ENCODE measurements around the gene SUMO4.

The SUMO4 gene

DNA sequence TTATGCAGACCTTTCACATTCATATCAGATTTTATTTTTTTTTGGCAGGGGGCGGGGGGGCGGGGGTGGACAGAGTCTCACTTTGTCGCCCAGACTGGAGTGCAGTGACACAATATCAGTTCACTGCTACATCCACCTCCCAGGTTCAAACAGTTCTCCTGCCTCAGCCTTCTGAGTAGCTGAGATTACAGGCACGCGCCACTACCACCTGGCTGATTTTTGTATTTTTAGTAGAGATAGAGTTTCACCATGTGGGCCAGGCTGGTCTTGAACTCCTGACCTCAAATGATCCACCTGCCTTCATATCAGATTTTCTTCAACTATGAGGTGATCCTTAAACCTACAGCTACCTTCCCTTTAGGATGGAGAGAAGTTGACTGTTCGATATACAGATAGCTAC is 8.0 kb upstream of the SUMO4 start:
- no peak for DNase-seq

DNA sequence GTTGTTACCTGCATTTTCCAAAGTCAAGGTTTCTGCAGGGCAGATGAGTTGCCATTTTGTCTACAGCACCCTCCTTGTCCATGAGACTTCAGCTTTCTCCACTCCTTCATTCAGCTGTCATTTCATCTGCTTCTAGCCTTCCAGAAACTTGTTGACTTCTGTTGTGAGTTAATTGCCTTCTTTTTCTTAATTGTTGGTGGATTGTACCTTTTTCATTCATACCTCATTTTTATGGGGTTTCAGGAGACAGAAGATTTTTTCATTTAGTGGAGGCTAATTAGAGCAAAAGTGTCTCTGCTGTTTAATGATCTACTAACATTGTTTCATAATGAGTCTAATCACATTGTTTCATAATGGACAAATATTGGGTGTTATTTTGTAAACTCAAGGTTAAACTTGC is 7.5 kb upstream of the SUMO4 start:
- no peak for DNase-seq

DNA sequence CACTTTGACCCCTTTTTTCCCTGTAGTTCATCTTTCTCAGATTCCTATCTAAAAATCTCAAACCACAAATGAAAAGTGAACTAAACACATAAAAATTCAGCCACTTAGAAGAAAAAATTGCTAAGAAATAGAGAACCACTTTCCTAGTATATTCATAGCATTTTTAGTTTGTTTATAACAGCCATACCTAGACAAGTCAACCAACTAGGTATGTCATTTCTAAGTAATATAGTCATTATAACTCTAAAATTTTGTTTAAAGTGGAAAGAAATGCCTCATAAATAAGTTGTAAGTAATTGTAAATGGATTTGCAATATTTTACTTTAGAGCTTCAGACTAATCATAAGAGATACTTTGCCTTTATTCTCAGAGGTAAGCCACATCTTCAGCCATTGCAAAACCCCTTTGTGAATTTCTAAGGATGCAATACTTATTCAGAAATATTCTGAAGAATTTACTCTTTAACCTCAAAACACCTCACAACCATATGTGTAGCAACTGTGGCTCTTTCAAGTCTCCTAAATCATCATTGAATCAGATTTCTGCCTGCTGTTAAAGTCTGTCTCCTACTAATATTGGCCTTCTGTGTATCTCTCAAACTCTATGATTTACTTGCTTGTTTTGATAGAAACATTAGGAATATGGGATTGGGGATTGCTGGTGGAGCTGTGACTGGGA is 6.9 kb upstream of the SUMO4 start:
- no peak for DNase-seq

DNA sequence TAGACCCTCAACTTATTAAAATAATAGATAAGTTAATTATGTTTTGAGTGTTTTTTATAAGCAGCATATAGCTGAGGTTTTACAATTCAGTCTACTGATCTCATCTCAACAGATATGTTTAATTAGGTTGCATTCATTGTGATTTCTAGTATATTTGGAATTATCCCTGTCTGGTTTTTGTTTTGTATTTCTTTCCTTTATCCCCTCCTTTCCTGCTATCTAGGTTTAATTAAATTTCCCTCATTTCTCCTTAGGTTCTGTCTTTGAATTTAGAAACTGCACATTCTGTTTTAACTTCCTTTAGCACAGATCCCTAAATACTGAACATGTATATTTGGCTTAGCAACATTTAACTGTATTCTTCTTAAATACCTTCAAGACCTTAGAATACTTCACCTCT is 4.9 kb upstream of the SUMO4 start:
- no peak for DNase-seq

DNA sequence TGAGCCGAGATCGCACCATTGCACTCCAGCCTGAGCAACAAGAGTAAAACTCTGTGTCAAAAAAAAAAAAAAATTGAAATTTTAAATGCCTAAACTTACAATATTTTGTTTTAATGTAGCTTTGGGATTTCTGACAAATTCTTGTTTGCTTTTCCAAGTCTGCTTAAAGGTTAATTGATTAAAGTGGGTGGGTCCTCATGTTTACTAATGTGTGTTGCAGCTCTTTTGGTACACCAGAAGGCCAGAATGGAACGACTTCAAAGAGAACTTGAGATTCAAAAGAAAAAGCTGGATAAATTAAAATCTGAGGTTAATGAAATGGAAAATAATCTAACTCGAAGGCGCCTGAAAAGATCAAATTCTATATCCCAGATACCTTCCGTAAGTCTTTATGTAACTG is 2.7 kb upstream of the SUMO4 start:
- DNase-seq: no peak

DNA sequence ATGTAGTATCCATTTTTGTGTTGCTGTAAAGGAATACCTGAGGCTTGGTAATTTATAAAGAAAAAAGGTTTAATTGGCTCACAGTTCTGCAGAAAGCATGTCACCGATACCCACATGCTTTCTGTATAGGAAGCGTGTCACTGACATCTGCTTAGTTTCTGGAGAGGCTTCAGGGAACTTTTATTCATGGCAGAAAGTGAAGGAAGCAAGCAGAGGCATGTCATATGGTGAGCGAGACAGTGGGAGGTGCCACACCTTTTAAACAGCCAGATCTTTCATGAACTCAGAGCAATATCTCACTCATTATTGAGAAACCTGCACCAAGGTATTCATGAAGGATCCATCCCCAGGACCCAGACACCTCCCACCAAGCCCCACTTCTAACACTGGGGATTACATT is 3.5 kb downstream of the SUMO4 start:
- DNase-seq: no peak

DNA sequence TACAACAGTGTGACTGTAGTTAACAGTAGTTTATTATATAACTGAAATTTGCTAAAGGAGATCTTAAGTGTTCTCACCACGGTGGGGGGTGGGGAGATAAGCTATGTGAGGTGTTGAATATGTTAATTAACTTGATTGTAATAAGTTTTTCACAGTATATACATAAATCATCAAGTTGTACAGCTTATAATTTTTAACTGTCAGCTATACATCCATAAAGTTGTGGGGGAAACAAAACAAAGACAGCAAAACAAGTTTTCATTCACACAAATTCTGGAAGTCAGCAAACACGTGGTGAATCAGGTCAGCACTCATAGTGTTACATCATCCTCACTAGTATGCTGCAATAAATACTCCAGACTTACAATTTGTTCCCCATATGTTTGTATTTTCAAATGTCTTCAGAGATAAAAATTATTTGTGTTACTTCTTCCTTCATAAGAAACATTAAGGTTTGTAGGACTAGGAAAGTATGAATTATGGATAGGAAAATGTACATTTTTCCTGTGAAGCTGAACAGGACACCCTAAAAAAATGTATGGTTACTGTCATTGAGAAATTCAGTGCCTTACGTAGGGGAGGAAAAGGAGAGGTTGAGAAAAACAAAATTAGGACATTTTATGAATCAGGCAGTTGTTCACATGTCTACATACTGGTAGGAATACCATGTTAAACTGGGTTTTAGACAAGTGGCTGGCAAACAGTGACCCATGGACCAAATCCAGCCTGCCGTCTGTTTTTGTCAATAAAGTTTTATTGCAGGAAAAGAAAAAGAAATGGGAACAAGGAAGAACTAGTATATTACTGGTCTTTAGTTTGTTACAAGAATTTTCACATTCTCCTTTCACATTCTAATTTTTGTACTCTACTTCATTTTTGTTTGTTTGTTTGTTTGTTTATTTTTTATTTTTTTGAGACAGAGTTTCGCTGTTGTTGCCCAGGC is 6.0 kb downstream of the SUMO4 start:
- DNase-seq: no peak

DNA sequence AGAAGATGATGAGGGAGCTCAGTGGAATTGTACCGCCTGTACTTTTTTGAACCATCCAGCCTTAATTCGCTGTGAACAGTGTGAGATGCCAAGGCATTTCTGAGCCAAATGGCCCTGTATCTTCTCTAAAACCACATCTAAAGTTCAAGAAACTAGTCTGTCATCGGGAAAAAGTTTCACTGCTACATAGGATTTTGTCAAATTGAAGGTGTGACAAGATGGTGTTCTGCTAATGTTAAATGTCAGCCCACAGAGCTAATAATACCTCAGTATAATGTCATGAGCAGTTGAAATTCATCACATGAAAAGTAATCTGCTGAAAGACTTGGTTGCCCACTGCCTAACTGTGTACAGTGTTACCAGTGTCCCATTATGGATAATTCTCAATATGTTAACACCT is 9.6 kb downstream of the SUMO4 start:
- no peak for DNase-seq

DNA sequence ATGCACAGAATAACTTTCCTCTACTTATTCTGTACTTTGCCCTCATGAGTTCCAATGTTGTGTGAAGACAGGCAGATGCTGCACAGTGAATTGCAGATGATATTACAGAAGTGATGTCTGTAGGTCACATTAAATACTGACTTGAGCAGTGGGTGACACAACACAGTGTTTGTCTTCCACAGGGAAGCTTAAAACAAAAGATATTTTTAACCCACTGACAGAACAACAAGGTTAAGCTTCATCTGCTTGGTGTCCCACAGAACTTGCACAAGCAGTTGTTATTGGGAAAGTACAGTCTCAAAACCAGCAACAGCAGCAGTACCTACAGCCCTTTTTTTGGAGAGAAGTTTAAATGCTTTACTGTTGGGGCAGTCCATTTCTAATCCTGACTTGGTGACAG is 10.5 kb downstream of the SUMO4 start:
- no peak for DNase-seq

DNA sequence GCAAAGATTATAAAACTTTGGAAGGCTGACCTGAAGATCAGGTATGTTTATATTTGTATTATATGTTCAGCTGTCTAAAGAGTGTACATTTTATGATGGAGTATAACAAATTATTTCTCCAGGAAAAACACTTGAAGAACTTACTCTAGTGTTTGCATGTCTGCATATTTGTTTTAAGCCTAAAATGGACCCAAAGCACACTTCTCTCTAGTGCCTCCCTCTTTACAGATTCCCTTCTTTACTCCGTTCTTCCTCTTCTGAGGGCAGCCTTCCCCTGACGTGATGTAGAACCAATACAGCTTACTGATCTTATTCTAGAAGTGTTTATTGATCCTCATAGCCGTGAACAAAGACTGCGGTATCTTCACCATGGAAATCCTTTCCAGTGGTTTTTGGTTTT is 13.9 kb downstream of the SUMO4 start:
- no peak for DNase-seq

DNA sequence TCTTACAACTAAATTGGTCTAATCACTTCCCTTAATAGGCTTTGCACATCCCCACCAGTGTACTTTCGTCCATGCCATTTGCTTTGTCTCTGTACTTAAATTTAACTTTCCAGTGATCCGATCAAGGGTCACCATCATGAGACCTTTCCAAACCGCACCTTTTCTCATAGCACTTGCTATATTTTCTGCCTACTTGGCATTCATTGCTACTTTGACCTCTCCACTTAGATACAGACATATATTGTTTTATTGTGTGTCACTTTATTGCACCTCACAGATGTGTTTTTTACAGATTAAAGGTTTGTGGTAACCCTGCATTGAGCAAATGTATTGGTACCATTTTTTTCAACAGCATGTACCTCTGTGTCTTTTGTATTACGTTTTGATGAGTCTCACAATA is 14.8 kb downstream of the SUMO4 start:
- DNase-seq: no peak

DNA sequence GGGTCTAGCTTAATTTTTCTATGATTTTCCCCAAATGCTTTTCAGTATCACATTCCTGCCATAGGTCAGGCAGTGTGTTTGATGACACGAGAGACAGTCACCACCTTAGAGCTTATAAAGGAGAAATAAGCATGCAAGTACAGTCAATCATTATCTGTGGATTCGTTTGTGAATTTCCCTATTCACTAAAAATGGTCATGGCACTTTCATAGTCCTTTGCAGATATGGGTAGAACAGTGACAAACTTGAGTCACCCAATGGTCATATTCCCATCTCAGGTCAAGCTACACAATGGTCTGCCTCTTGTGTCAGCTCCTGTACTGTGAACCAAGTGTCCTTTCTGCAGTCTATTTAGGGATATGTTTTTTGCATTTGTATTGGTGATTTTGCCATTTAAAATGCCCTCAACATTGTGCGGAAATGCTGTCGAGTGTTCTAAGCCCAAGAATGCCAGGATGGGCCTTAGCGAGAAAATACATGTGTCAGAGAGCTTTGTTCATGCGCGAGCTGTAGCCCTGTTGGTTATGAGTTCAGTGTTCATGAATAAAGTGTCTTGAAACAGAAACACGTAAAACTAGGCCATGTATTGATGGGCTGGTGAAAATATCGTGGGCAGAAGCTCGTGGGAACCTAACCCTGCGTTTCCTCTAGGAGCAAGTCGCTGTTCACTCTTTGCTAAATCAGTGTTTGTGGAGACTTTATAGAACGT is 19.8 kb downstream of the SUMO4 start:
- DNase-seq: no peak

DNA sequence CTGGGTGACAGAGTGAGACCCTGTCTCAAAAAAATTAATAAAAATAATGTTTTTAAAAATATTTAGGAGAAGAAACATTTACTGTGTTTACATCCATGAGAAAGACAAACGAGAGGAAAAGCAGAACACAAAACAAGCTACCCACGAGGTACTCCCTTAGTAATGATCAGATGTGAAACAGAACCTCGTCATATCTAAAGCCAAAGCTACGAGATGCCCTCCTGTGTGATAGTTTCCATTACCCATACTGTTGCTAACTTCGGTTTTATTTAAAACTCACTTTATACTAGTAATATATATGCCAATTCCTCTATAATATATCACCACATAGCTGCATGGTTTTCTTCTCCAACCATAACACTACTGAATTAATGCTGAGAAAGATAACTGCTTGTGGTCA is 21.1 kb downstream of the SUMO4 start:
- no peak for DNase-seq

DNA sequence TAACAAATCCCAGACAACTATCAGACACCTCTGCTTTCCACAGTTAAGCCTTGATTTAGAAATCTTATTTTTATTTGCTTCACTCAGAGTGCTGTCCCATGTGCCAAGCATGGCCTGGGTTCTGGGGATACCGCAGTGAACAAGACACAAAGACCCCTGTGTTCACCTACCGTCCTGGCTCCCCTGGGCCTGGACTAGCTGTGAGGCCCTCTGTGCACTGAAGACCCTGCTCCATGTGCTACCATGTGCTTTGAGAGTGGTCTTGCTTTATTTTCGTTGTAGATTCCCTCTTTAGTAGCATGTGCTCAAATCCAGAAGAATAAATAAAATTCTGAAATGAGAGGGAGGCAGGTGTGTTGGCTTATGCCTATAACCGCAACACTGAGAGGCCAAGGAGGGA is 22.5 kb downstream of the SUMO4 start:
- DNase-seq: no peak

DNA sequence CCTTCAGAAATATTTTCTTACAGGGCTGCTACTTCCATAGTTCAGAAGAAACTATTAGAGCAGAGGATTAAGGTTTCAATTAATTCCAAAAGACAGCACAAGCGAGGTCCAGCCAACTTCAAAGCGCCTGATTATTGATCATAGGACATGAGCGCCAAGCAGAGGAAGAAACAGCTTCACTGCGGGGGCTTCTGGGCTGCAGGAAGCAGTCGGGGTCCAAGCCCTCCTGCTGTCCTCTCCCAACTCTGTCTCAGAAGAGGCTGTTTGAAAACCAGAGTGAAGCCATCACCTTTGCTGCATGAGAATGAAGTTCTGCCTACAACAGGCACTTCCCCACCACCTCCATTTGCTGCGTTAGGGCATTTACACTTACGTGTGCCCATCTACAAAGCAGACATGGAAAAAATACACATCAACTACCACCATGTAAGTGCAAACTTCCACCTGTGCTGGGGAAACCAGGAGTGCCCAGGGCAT is 23.9 kb downstream of the SUMO4 start:
- peak; percentile 50 for DNase-seq

DNA sequence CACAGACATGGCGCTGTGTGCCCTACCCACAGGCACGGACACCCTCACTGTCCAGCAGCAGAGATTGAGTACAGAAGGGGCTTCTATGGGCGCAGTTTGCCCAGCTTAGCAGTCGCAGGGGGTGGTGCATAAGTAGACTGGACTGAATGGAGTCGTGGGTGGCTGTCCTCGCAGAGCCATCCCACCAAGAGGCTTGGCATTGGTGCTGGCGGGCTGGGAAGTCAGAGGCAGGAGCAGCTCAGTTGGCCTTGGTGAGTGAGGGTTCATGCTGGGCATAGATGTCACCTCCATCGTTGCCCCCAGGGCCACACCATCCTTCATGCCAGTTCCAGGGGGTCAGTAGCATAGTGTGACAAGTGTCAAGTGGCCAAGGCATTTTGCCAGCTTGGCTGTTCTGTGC is 25.2 kb downstream of the SUMO4 start:
- no peak for DNase-seq

DNA sequence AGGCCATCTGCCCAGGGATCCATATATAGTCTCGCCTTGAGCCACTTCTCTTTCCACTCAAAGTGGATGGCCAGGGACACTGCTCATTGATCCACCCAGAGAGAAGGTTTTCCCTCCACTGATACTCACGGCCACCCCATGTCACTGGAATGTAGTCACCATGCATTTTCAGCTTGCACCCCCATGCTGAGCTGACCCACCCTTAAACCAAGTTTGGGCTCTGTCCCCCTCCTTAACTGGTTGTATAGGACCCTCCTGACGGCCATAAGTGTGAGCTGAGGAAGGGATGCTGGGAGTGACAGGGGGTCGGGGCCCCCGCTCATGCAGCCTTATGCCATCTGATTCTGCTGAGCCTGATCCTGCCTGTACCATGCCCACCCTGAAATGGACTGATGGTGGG is 25.7 kb downstream of the SUMO4 start:
- no peak for DNase-seq

DNA sequence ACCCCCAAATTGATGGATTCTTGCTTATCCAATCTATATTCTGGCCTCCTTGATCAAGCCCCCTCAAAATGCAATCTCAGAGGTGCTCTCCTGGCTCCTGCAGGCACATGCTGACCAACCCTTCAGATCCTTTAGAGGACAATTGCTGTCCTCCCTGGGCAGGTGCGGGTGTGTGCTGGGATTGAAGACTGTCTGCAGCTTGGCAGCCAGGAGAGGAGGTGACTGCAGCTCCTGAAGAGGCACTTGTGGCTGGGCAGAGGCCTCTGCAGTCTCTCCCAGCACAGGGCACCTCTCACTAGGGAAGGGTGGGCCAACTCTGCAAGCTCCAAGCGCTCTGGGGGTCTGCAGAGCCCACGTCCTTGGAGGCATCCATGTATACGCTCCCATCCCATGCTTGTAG is 28.5 kb downstream of the SUMO4 start:
- no peak for DNase-seq

DNA sequence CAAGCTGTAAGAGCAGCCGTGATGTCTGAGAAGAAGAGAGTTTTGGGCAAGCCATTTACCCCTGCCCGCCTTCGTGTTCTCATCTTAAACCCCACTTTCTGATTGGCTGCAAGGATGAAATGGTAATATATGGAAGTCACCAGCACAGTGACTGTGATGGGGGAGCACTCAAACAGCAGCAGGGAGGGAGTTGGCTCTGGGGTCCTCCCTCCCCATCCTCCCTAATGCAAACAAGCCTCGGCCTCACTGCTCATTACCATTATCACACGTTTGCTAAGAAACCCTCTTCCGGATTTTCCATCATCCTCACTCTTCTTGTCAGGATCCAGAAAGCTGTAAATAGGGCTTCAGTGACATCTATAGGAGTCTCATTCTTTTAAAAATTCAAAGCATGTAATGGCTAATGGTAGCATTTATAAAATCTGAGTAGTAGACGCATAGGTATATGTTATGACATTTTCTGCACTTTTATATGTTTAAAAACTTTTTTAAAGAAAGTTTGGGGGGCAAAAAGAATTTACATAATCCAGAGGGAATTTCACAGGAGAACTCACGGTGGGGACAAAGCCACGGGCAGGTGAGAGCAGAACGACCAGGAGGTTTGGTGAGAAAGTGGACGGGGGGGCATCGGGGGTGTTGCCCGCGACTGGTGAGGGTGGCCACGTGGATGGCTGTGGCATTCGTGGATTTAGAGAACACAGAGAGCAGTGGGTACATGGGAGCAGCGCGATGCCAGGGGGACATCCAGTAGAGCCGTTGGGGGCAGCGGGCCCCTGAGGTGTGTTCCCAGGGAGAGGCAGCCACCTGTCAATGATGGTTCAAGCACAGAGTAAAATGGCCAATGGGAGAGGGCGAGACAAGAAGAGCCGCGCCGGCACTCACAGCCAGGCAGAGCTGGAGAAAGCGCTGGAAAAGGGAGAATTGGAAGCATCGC is 29.6 kb downstream of the SUMO4 start:
- DNase-seq: no peak

DNA sequence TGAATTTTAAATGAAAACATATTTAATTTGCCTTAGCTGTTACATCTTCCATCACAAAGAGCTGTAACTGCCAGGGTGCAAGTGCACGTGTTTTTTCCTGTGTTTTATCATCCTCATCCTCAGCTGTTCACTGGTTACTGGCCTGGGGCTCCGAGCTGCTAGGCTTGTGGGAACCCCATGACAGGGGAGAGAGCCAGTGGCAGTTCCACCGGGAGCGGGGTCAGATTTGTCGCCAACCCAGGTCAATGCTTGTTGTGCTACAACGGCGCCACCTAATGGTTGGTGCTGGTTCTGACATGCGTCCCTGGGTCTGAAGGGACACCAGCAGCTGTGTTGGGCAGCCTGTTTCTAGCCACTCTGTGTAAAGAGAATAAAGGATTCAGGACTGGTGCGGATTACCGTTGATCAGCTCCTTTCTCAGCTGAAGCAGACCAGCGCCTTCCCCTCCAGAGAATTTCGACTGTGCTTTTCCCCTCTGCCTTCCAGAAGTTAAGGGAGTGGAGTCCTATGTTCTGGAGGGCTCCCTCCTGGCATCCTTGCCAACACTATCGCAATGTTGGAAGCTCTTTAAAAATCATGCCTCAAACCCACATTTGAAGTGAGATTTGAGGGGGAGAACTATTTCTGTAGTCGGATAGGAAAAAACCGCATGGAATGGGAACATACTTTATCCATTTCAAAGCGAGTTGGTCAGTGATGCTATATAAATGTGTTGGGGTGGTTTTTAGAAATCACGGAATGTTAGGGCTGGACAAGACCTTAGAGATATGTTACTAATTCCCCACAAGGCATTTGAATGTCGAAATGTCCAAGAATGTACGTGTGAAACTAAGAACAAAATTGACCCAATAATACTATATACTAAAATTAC is 32.1 kb downstream of the SUMO4 start:
- peak; percentile 90 for DNase-seq

DNA sequence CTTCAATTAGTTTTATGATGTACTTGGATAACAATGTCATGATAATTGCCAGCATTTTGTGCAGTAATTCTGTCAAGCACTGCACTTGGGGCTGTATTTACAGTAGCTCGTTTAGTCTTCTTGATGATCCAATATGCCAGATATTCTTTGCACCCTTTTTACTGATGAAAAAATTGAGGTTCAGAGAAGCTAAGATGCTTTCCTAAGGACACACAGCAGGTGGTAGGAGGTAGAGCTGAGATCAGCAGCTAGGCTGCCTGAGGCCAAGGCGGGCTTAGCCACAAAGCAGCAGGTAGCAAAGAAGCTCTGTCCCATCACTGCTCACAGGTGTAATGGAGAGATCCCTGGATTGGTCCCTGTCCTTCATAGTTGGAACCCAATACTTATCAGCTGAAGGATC is 33.3 kb downstream of the SUMO4 start:
- no peak for DNase-seq

DNA sequence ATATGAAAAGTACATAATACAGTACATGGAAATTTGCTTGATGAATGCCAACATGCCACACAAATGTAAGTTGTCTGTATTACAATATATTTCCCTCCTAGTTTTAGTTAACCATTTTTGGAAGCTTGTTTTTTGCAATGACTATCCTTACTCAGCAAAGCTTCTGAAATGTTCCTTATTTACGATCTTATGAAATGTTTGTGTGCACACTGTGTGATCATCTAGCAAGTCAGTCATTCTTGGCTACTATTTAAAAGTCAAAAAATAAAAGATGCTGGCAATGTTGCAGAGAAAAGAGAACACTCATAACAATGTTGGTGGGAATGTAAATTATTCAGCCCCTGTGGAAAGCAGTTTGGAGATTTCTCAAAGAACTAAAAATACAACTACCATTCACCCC is 33.8 kb downstream of the SUMO4 start:
- DNase-seq: no peak

Measured in retina (tissue), 1 donor.